ENCODE results near the gene TOMM7. TPM values are rescaled to one million over a fixed set of nuclear protein-coding genes. Genes with fewer than 3 reads are reported as not detected.

The TOMM7 gene
- polyA plus RNA-seq, 1 donor (not counting 4 experiments of a cell fraction or from before 2014, with no cell fraction given), result 1,291 TPM

GRCh38 chr7:22776964-22777363 is 45.7 kb downstream of the TOMM7 start:
- Histone ChIP-seq H3K9me3 (ENCODE audit: control insufficient read depth, low read depth, low read length) (no peaks in the 10 kb centered on the region), H3K79me2 (ENCODE audit: control insufficient read depth, insufficient read depth, low read length) (no peaks in the 10 kb centered on the region), H3K9me1 (ENCODE audit: control insufficient read depth, extremely low read depth, insufficient read depth, low read length) (no peaks in the 10 kb centered on the region), H3K4me2 (ENCODE audit: control insufficient read depth, extremely low read depth, insufficient read depth, low read depth, low read length) (no peak overlapping the region), H3K27me3 (ENCODE audit: control insufficient read depth, extremely low read depth, insufficient read depth, low read length) (no peaks in the 10 kb centered on the region), H3K4me1 (ENCODE audit: control insufficient read depth, extremely low read depth, insufficient read depth, low read length) (no peaks in the 10 kb centered on the region), H2AFZ (ENCODE audit: control insufficient read depth, low read length) (no peak overlapping the region), H3K9ac (ENCODE audit: control insufficient read depth, extremely low read depth, insufficient read depth, low read length) (no peak overlapping the region), H3K36me3 (ENCODE audit: control insufficient read depth in 2 of 2, extremely low read depth in 1 of 2, insufficient read depth in 2 of 2, low read length in 2 of 2) (no peaks in the 10 kb centered on the region), H3K4me3 (ENCODE audit: control insufficient read depth in 2 of 3, extremely low read depth in 1 of 3, insufficient read depth in 2 of 3, low read depth in 1 of 3, low read length in 3 of 3) (no peak overlapping the region), H3K27ac (ENCODE audit: control insufficient read depth, insufficient read depth, low read length) (no peak overlapping the region), H4K20me1 (ENCODE audit: control insufficient read depth, extremely low read depth, insufficient read depth, low read length) (no peaks in the 10 kb centered on the region)
- no peak for FAIRE-seq
- TF ChIP-seq EZH2 (IDR thresholded peaks at IDR 0.05; ENCODE audit: low read length) (no peak), CTCF (optimal IDR thresholded peaks at IDR 0.05 in 1 of 3, IDR thresholded peaks at IDR 0.05 in 1 of 3, conservative IDR thresholded peaks at IDR 0.05 in 1 of 3; ENCODE audit: extremely low read depth in 1 of 3, insufficient read depth in 2 of 3, low read length in 3 of 3) (no peak)
- DNase-seq (ENCODE audit: low read depth, low spot score), result no peak
- dilution Hi-C loops (cut with MboI; ENCODE audit: extremely low pct_ligation_motif_present, low sequenced_read_pairs), result no loop called here

GRCh38 chr7:22772885-22773284 is 49.8 kb downstream of the TOMM7 start:
- H3K27me3 ChIP-seq (ENCODE audit: control insufficient read depth, extremely low read depth, insufficient read depth, low read length), result no peaks in the 10 kb centered on the region
- H4K20me1 ChIP-seq (ENCODE audit: control insufficient read depth, extremely low read depth, insufficient read depth, low read length), result no peaks in the 10 kb centered on the region
- H3K9ac ChIP-seq (ENCODE audit: control insufficient read depth, extremely low read depth, insufficient read depth, low read length), result no peak overlapping the region
- FAIRE-seq (no peak), DNase-seq (ENCODE audit: low read depth, low spot score) (no peak)
- H3K4me1 ChIP-seq (ENCODE audit: control insufficient read depth, extremely low read depth, insufficient read depth, low read length), result no peaks in the 10 kb centered on the region
- no peaks in the 10 kb centered on the region for H3K36me3 ChIP-seq (ENCODE audit: control insufficient read depth in 2 of 2, extremely low read depth in 1 of 2, insufficient read depth in 2 of 2, low read length in 2 of 2)
- H3K27ac ChIP-seq (ENCODE audit: control insufficient read depth, insufficient read depth, low read length), result no peak overlapping the region
- dilution Hi-C loops (cut with MboI; ENCODE audit: extremely low pct_ligation_motif_present, low sequenced_read_pairs), result no loop called here
- no peaks in the 10 kb centered on the region for H3K9me1 ChIP-seq (ENCODE audit: control insufficient read depth, extremely low read depth, insufficient read depth, low read length)
- H3K9me3 ChIP-seq (ENCODE audit: control insufficient read depth, low read depth, low read length), result no peaks in the 10 kb centered on the region
- no peak overlapping the region for H3K4me3 ChIP-seq (ENCODE audit: control insufficient read depth in 2 of 3, extremely low read depth in 1 of 3, insufficient read depth in 2 of 3, low read depth in 1 of 3, low read length in 3 of 3)
- TF ChIP-seq CTCF (optimal IDR thresholded peaks at IDR 0.05 in 1 of 3, IDR thresholded peaks at IDR 0.05 in 1 of 3, conservative IDR thresholded peaks at IDR 0.05 in 1 of 3; ENCODE audit: extremely low read depth in 1 of 3, insufficient read depth in 2 of 3, low read length in 3 of 3) (no peak), EZH2 (IDR thresholded peaks at IDR 0.05; ENCODE audit: low read length) (no peak)
- H3K4me2 ChIP-seq (ENCODE audit: control insufficient read depth, extremely low read depth, insufficient read depth, low read depth, low read length), result no peak overlapping the region
- H3K79me2 ChIP-seq (ENCODE audit: control insufficient read depth, insufficient read depth, low read length), result no peaks in the 10 kb centered on the region
- no peak overlapping the region for H2AFZ ChIP-seq (ENCODE audit: control insufficient read depth, low read length)
